Smooth muscle cell (in vitro differentiated cells): Measurements from ENCODE around the gene SND1. TPM values are rescaled to one million over a fixed set of nuclear protein-coding genes. Genes with fewer than 3 reads are reported as not detected.

Experiments used
- DNase-seq: peaks from one replicate; lab custom pipeline; 2025; ENCODE audit not compliant: unreplicated experiment; lab: John Stamatoyannopoulos, UW
- H2AFZ ChIP-seq: fragments of 200-600 bp; sonication (generic); 2 replicates; pipeline ENCODE4 v1.6.0; 2016; ENCODE audit warnings: antibody characterized with exemption, low read depth, mild to moderate bottlenecking
- H3F3A ChIP-seq: fragments of 200-600 bp; sonication (generic); 2 replicates; pipeline ENCODE4 v1.6.0; 2017; ENCODE audit warnings: antibody characterized with exemption, low read depth
- H3K27ac ChIP-seq: fragments of 200-600 bp; sonication (generic); 2 replicates; pipeline ENCODE4 v1.5.1; 2016; ENCODE audit warnings: low read depth, mild to moderate bottlenecking
- H3K27me3 ChIP-seq: fragments of 200-600 bp; sonication (generic); 2 replicates; pipeline ENCODE4 v1.6.1; 2016; ENCODE audit warnings: low read depth, mild to moderate bottlenecking
- H3K36me3 ChIP-seq: fragments of 200-600 bp; sonication (generic); 2 replicates; pipeline ENCODE4 v1.5.1; 2016; ENCODE audit warnings: low read depth
- H3K4me1 ChIP-seq: fragments of 200-600 bp; sonication (generic); 2 replicates; pipeline ENCODE4 v1.5.1; 2016; ENCODE audit warnings: low read depth
- H3K4me2 ChIP-seq: fragments of 200-600 bp; sonication (generic); 2 replicates; pipeline ENCODE4 v1.6.0; 2016; ENCODE audit warnings: mild to moderate bottlenecking
- H3K4me3 ChIP-seq: fragments of 200-600 bp; sonication (generic); 2 replicates; pipeline ENCODE4 v1.5.1; 2016; ENCODE audit warnings: mild to moderate bottlenecking
- H3K79me2 ChIP-seq: fragments of 200-600 bp; sonication (generic); 2 replicates; pipeline ENCODE4 v1.6.0; 2016; ENCODE audit warnings: low read depth, mild to moderate bottlenecking
- H3K9ac ChIP-seq: fragments of 200-600 bp; sonication (generic); 2 replicates; pipeline ENCODE4 v1.6.0; 2016; ENCODE audit warnings: low read depth
- H3K9me3 ChIP-seq: fragments of 200-600 bp; sonication (generic); replicated peaks from 2 replicates; pipeline ENCODE4 v1.5.1; 2016; ENCODE audit warnings: low read depth
- H4K20me1 ChIP-seq: fragments of 200-600 bp; sonication (generic); 2 replicates; pipeline ENCODE4 v1.6.0; 2016; ENCODE audit warnings: low read depth
- WGBS: methylation state at CpG from one replicate; pipeline ENCODE4 v1.1.7; 2016; ENCODE audit warnings: low lambda C conversion rate; 5-methylcytosine and 5-hydroxymethylcytosine counted together
- polyA plus RNA-seq: library from polyadenylated mRNA; unstranded; fragments of >200 nt; fragmentation: Nextera tagmentation; extraction: Ambion mirVana; gene quantifications from 2 replicates; pipeline ENCODE4 v1.2.1, GENCODE V29; 2016
- total RNA-seq: library from RNA; depleted of rRNA; stranded (reverse); fragments of >200 nt; gene quantifications from 2 replicates; pipeline ENCODE4 v1.2.3, GENCODE V29; 2014
- TF ChIP-seq, protein P1 (sequence below): fragments of 200-600 bp; sonication (generic); IDR thresholded peaks from 2 replicates; pipeline ENCODE4 v1.5.1; 2017; ENCODE audit warnings: borderline replicate concordance, mild to moderate bottlenecking, antibody characterized with exemption; ENCODE audit not compliant: insufficient read depth, poor library complexity, severe bottlenecking

Gene SND1
- total and polyA plus RNA-seq, 2 experiments from 2014 or later = 129 to 136 TPM

DNA sequence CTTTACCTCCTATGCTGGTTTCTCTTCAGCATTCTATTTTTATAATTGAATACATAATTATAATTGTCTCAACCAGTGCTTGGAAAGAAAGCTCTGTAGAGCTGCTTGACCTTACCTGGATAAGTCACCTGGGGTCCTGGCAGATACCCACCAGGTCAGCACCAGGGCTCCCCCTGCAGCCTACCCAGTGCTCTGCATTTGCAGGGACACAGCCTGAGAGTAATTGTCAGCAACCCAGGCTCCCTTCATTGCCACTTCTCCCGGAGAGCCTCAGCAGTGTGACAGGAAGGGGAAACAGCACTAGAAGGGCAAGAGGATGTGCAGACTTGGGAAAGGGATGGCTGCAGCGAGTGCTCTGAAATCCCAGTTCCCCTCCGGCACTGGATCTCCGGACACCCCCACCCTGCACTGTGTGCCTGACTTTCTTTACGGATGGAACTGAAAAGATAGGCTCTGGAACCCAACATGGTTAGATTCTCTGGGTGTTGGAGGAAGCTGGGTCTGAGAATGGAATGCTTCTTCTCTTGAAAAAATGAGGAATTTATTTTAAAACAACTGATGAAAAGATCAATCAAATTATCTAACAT is 22.6 kb upstream of the SND1 start:
- TF ChIP-seq, protein P1, sequence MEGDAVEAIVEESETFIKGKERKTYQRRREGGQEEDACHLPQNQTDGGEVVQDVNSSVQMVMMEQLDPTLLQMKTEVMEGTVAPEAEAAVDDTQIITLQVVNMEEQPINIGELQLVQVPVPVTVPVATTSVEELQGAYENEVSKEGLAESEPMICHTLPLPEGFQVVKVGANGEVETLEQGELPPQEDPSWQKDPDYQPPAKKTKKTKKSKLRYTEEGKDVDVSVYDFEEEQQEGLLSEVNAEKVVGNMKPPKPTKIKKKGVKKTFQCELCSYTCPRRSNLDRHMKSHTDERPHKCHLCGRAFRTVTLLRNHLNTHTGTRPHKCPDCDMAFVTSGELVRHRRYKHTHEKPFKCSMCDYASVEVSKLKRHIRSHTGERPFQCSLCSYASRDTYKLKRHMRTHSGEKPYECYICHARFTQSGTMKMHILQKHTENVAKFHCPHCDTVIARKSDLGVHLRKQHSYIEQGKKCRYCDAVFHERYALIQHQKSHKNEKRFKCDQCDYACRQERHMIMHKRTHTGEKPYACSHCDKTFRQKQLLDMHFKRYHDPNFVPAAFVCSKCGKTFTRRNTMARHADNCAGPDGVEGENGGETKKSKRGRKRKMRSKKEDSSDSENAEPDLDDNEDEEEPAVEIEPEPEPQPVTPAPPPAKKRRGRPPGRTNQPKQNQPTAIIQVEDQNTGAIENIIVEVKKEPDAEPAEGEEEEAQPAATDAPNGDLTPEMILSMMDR = peak; percentile 25
- Histone ChIP-seq H3K27ac (no peak overlapping the region), H3K4me2 (no peak overlapping the region), H3K79me2 (no peaks in the 10 kb centered on the region), H3F3A (no peaks in the 10 kb centered on the region), H3K4me1 (no peaks in the 10 kb centered on the region), H3K27me3 (peaks cover 11% of the 10 kb centered on the region), H3K9me3 (no peaks in the 10 kb centered on the region), H3K9ac (no peak overlapping the region), H3K36me3 (no peaks in the 10 kb centered on the region), H4K20me1 (no peaks in the 10 kb centered on the region), H3K4me3 (no peak overlapping the region), H2AFZ (no peak overlapping the region)
- DNase-seq = no peak
- 22% methylated on average over 5 of the region's 5 CpGs for WGBS

DNA sequence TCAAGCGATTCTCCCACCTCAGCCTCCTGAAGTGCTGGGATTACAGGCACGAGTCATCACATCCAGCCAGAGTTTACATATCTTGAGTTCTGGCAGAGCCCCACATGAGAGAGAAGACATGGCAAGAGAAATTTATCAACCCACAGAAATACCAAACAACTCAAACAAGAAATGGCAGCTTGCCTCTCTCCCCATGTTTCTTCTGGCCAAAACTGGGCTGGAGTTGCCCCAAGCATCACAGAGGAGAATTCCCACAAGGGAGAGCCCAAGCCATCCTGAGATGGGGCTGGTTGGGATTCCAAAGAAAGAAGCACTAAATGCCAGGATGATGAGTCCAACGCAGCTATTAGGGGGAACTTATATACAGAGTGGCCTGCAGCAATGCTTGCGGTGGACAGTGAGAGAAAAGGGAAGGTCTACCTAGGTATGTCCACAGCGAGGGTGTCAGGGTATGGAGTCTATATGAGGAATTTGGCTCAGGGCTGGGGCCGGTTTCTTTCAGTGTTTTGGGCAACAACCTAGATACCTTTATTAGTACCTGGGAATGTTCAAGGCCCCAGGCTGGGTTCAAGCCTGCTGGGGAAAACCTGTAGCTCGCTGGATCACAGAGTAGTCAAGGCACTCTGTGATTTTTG is 19.6 kb upstream of the SND1 start:
- Histone ChIP-seq H3K79me2 (no peaks in the 10 kb centered on the region), H3K27ac (no peak overlapping the region), H3K4me3 (no peak overlapping the region), H3K36me3 (no peaks in the 10 kb centered on the region), H3K9me3 (no peaks in the 10 kb centered on the region), H3F3A (no peaks in the 10 kb centered on the region), H4K20me1 (no peaks in the 10 kb centered on the region), H3K27me3 (no peaks in the 10 kb centered on the region), H3K4me2 (no peak overlapping the region), H2AFZ (no peak overlapping the region), H3K4me1 (no peaks in the 10 kb centered on the region), H3K9ac (no peak overlapping the region)
- whole genome bisulfite sequencing = 73% methylated on average over 7 of the region's 7 CpGs
- TF ChIP-seq, protein P1 = no peak
- no peak for DNase-seq

DNA sequence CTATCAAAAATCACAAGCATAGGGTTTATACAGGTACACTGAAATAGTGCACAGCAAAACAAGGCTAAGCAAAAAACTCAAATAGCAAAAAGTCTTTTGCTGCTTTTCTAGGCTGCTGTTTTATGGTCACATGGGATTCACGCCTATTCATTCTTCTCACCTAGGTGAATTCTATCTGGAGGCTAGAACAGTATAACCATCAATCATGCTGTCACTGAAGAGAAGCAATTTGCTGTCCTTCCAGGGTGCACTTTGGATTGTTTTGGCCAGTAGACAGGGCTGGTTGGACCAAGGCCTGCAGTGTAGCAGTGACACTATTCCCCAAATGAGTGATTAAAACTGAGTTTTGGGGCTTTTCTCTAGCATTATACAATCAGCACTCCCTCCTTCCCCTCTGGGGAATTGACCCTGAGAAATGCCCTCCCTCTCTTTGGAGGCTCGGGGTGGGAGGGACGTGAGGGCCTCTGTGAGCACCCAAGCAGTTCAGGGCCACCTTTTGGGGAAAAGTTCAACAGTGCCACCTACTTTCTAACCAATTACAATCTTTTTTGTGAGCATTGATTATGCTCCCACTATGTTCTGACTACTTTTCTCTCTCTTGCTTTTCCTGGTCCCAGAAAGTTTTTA is 16.2 kb upstream of the SND1 start:
- no peaks in the 10 kb centered on the region for H3F3A ChIP-seq
- H4K20me1 ChIP-seq = no peaks in the 10 kb centered on the region
- no peak overlapping the region for H3K4me3 ChIP-seq
- H3K36me3 ChIP-seq = no peaks in the 10 kb centered on the region
- H3K4me2 ChIP-seq = no peak overlapping the region
- no peak overlapping the region for H2AFZ ChIP-seq
- 89% methylated on average over 3 of the region's 3 CpGs for WGBS
- no peaks in the 10 kb centered on the region for H3K9me3 ChIP-seq
- H3K27ac ChIP-seq = no peak overlapping the region
- H3K4me1 ChIP-seq = no peaks in the 10 kb centered on the region
- H3K9ac ChIP-seq = no peak overlapping the region
- H3K27me3 ChIP-seq = no peaks in the 10 kb centered on the region
- TF ChIP-seq, protein P1 = no peak
- H3K79me2 ChIP-seq = no peaks in the 10 kb centered on the region
- DNase-seq = no peak
